HepG2 (cell line): ENCODE results near the gene HSPA1L. TPM values are rescaled to one million over a fixed set of nuclear protein-coding genes. Genes with fewer than 3 reads are reported as not detected.

ENCODE experiments used
- ATAC-seq: fragments of 200-7000 bp; cut with Tn5 transposase; 3 replicates; pipeline ENCODE4 v1.9.1; 2020; ENCODE audit warnings: mild to moderate bottlenecking, moderate library complexity
- BruUV-seq: library from RNA; stranded (reverse); fragments of 400-500 nt; replicated peaks from 2 replicates; lab custom pipeline; 2021; lab: Mats Ljungman, UMichigan
- CTCF ChIA-PET: fragments of 300-600 bp; formaldehyde crosslinking; extraction: SDS; loops from one replicate; lab custom pipeline; 2021; ENCODE audit warnings: low total read pairs, inconsistent platforms, low intra/inter-chr PET ratio; lab: Yijun Ruan, JAX
- POLR2A ChIA-PET: fragments of 350-600 bp; sonication (Branson Sonifier 250); formaldehyde crosslinking; loops from one replicate; lab custom pipeline; 2020; ENCODE audit warnings: antibody characterized with exemption, inconsistent platforms; lab: Yijun Ruan, JAX
- DNase-seq: peaks from one replicate; pipeline ENCODE4 v3.0.0-alpha.2; 2015; ENCODE audit warnings: low spot score
- FAIRE-seq: peaks from 3 replicates; lab custom pipeline; 2011; peaks lifted over from hg19 to GRCh38; lab: Jason Lieb, UNC
- H2AFZ ChIP-seq: one replicate; pipeline ENCODE4 v1.6.1; 2011; ENCODE audit warnings: low read length, inconsistent platforms
- H3K27ac ChIP-seq: fragments of 300-600 bp; 3 replicates; pipeline ENCODE4 v1.8.0; 2011; ENCODE audit warnings: mixed run types, mild to moderate bottlenecking, mixed read lengths, low read length, inconsistent platforms; ENCODE audit not compliant: insufficient read depth; ENCODE audit errors: extremely low read length
- H3K27me3 ChIP-seq, 2 experiments: fragments of 200-600 bp in 1 of 2; 2 replicates in 1 of 2; 3 replicates in 1 of 2; pipeline versions ENCODE4 v1.6.0 to v1.8.0; 2011; ENCODE audit warnings: low read length in 2 of 2, mild to moderate bottlenecking in 2 of 2, moderate library complexity in 2 of 2, inconsistent platforms in 1 of 2; ENCODE audit not compliant: insufficient read depth in 2 of 2, control insufficient read depth in 1 of 2
- H3K36me3 ChIP-seq, 2 experiments: fragments of 200-600 bp in 1 of 2; replicated peaks in 1 of 2; 2 replicates in 1 of 2; 3 replicates in 1 of 2; pipeline versions ENCODE4 v1.5.1 to v1.8.0; 2011; ENCODE audit warnings: low read length in 2 of 2, inconsistent platforms in 1 of 2; ENCODE audit not compliant: insufficient read depth in 2 of 2, control insufficient read depth in 1 of 2
- H3K4me1 ChIP-seq: 2 replicates; pipeline ENCODE4 v1.5.1; 2012; ENCODE audit warnings: low read length, inconsistent platforms; ENCODE audit not compliant: insufficient read depth
- H3K4me2 ChIP-seq: 2 replicates; pipeline ENCODE4 v1.6.0; 2011; ENCODE audit warnings: low read depth, low read length, inconsistent platforms
- H3K4me3 ChIP-seq, 3 experiments: fragments of 200-600 bp in 1 of 3; sonication (generic), shearing (Covaris generic) in 1 of 3; replicated peaks in 1 of 3; 2 replicates each; pipeline ENCODE4 v1.5.1; 2011 to 2016; ENCODE audit warnings: low read length in 3 of 3, inconsistent platforms in 2 of 3, low read depth in 2 of 3, mild to moderate bottlenecking in 2 of 3, control low read depth in 1 of 3, mixed read lengths in 1 of 3; ENCODE audit not compliant: insufficient read depth in 1 of 3
- H3K79me2 ChIP-seq: one replicate; pipeline ENCODE4 v1.6.1; 2011; ENCODE audit warnings: low read length, inconsistent platforms; ENCODE audit not compliant: insufficient read depth
- H3K9ac ChIP-seq: 2 replicates; pipeline ENCODE4 v1.6.0; 2011; ENCODE audit warnings: mild to moderate bottlenecking, low read depth, low read length, inconsistent platforms; ENCODE audit not compliant: insufficient read depth
- H3K9me3 ChIP-seq: 2 replicates; pipeline ENCODE4 v1.5.1; 2012; ENCODE audit warnings: mild to moderate bottlenecking, low read length
- H4K20me1 ChIP-seq: 2 replicates; pipeline ENCODE4 v1.6.0; 2011; ENCODE audit warnings: inconsistent platforms, mild to moderate bottlenecking, low read length, moderate library complexity; ENCODE audit not compliant: insufficient read depth
- AGO2 ChIP-seq: fragments of 200-400 bp; formaldehyde crosslinking; optimal IDR thresholded peaks from 2 replicates; pipeline ENCODE3; 2017; ENCODE audit warnings: mild to moderate bottlenecking, low read depth, low read length, moderate library complexity
- HOXA5 ChIP-seq: sonication (generic); formaldehyde crosslinking; IDR thresholded peaks from 2 replicates; pipeline ENCODE4 v1.4.0; 2020; ENCODE audit warnings: missing genetic modification reagents
- RBFOX2 ChIP-seq: fragments of 200-400 bp; formaldehyde crosslinking; IDR thresholded peaks from 2 replicates; pipeline ENCODE4 v1.6.1; 2017; ENCODE audit warnings: low read depth, mild to moderate bottlenecking, low read length
- WGBS: methylation state at CpG from one replicate; pipeline ENCODE4 v1.1.6; 2017; ENCODE audit warnings: low lambda C conversion rate; 5-methylcytosine and 5-hydroxymethylcytosine counted together
- in situ Hi-C: cut with HindIII; loops from 2 replicates; pipeline ENCODE4 v1.10.0; 2017; ENCODE audit warnings: low pct_unique_long_range_greater_than_20kb; ENCODE audit not compliant: extremely low pct_ligation_motif_present
- intact Hi-C: fragments of 100-400 bp; cut with micrococcal nuclease; formaldehyde crosslinking; loops from one replicate; pipeline ENCODE4 v1.10.0; 2022; ENCODE audit not compliant: unreplicated experiment
- polyA plus RNA-seq, 8 experiments: library from polyadenylated mRNA; depleted of rRNA in 3 of 8; stranded (reverse) in 7 of 8; unstranded in 1 of 8; fragments of >200 nt; fragmentation: Illumina TruSeq in 4 of 8; extraction: Trizol in 4 of 8; gene quantifications; 2 replicates each; pipeline versions ENCODE4 v1.2.1 to v1.2.3, GENCODE V29; 2011 to 2016; ENCODE audit warnings: low read depth in 4 of 8, missing spikeins in 1 of 8, mixed read lengths in 1 of 8; ENCODE audit not compliant: insufficient read depth in 1 of 8
- total RNA-seq, 5 experiments: library from RNA; depleted of rRNA; stranded (reverse); fragments of >200 nt; fragmentation: Illumina TruSeq; extraction: Trizol; gene quantifications; 2 replicates each; pipeline ENCODE4 v1.2.3, GENCODE V29; 2016; ENCODE audit warnings: low read depth in 1 of 5
- TF ChIP-seq, protein P1 (sequence below): sonication (generic); formaldehyde crosslinking; IDR thresholded peaks from 2 replicates; pipeline ENCODE4 v1.9.0; 2021; ENCODE audit warnings: missing genetic modification reagents, borderline replicate concordance

Gene HSPA1L
- total and polyA plus RNA-seq, 2 of the 13 experiments (the other 11 are each of a cell fraction or from before 2014, with no cell fraction given), result 0.55 to 1.0 TPM

DNA sequence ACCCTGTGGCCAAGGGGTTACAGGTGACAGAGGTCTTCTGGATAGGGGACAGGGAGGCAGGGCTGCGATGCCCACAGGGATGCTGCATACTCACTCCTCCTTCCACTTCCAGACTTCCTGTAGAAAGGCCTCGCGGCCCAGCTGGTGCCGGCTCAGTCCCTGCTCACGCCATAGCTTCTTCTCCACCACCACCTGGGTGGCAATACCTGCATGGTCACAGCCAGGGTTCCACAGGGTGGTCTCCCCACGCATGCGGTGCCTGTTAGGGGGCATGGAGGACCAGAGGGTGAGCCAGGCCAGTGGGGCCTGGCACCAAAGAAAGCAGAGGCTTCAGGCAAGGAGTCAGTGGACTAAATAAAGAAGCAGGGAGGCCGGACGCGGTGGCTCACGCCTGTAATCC is 29.6 kb downstream of the HSPA1L start:
- in situ Hi-C loops (no loop called here), intact Hi-C loops (no loop called here)
- BruUV-seq, result no TSS peak
- Histone ChIP-seq H3K36me3 (peaks cover 44 to 62% of the 10 kb centered on the region in 2 experiments), H2AFZ (no peak overlapping the region), H3K4me3 (no peak overlapping the region), H3K27ac (no peak overlapping the region), H3K4me1 (no peaks in the 10 kb centered on the region), H4K20me1 (no peaks in the 10 kb centered on the region), H3K4me2 (no peak overlapping the region), H3K79me2 (no peaks in the 10 kb centered on the region), H3K27me3 (no peaks in the 10 kb centered on the region), H3K9me3 (no peaks in the 10 kb centered on the region), H3K9ac (no peak overlapping the region)
- FAIRE-seq, result no peak
- no peak for ATAC-seq
- TF ChIP-seq RBFOX2, result peak; percentile 41; the same call in 1 of the 2 replicates
- TF ChIP-seq AGO2, result peak; percentile 47
- TF ChIP-seq, protein P1, sequence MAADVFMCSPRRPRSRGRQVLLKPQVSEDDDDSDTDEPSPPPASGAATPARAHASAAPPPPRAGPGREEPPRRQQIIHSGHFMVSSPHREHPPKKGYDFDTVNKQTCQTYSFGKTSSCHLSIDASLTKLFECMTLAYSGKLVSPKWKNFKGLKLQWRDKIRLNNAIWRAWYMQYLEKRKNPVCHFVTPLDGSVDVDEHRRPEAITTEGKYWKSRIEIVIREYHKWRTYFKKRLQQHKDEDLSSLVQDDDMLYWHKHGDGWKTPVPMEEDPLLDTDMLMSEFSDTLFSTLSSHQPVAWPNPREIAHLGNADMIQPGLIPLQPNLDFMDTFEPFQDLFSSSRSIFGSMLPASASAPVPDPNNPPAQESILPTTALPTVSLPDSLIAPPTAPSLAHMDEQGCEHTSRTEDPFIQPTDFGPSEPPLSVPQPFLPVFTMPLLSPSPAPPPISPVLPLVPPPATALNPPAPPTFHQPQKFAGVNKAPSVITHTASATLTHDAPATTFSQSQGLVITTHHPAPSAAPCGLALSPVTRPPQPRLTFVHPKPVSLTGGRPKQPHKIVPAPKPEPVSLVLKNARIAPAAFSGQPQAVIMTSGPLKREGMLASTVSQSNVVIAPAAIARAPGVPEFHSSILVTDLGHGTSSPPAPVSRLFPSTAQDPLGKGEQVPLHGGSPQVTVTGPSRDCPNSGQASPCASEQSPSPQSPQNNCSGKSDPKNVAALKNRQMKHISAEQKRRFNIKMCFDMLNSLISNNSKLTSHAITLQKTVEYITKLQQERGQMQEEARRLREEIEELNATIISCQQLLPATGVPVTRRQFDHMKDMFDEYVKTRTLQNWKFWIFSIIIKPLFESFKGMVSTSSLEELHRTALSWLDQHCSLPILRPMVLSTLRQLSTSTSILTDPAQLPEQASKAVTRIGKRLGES (CRISPR knock-in tag), result no peak
- TF ChIP-seq HOXA5 (CRISPR knock-in tag), result no peak
- WGBS, result 97% methylated on average over 11 of the region's 11 CpGs
- CTCF ChIA-PET, result no interaction called here
- no peak for DNase-seq
- POLR2A ChIA-PET, result interaction anchor here (0.9 to 1.1 kb wide), 3 partner anchors 12 to 82 kb away, joined by 3 to 5 read pairs (median 3); partner anchors contain the start of gene ABHD16A
